Left renal cortex interstitium (tissue), 4 donors: ENCODE results near the gene NME7. TPM values are rescaled to one million over a fixed set of nuclear protein-coding genes. Genes with fewer than 3 reads are reported as not detected.
A peak's percentile ranks its signal among the peaks of the same experiment; 100 is the strongest.
"Not testable (repeated sequence)": the region's sequence is repeated elsewhere in the genome, so short reads cannot be mapped to it uniquely, and the experiment has no call there.

Experiments used
- DNase-seq, 4 donors: peaks; one replicate each; pipeline ENCODE4 v3.0.0-alpha.2; 2013; ENCODE audit warnings: low read depth in 4 of 4, low spot score in 2 of 4, missing footprints in 1 of 4
- polyA plus RNA-seq, 4 donors: library from polyadenylated mRNA; unstranded; fragments of 120-200 nt; gene quantifications; one replicate each; pipeline ENCODE4 v1.2.1, GENCODE V29; 2013; ENCODE audit not compliant: insufficient read length in 4 of 4

The NME7 gene
- polyA plus RNA-seq, 4 donors, result 91.8 to 152 (median 126) TPM

- no peak for DNase-seq
Measured at GRCh38 chr1:169240449-169241232, 127.0 kb downstream of the NME7 start.

- DNase-seq, result no peak
Measured at GRCh38 chr1:169236880-169237279, 130.7 kb downstream of the NME7 start.

- no peak for DNase-seq
Measured at GRCh38 chr1:169236143-169236542, 131.5 kb downstream of the NME7 start.

- DNase-seq, result no peak
Measured at GRCh38 chr1:169235568-169235967, 132.0 kb downstream of the NME7 start.

GRCh38 chr1:169234780-169235179 lies 132.8 kb downstream of the NME7 start:
- no peak for DNase-seq

GRCh38 chr1:169217636-169218035 lies 150.0 kb downstream of the NME7 start:
- no peak for DNase-seq

- DNase-seq, result no peak
Measured at GRCh38 chr1:169214598-169214997, 153.0 kb downstream of the NME7 start.

- DNase-seq, result no peak
Measured at GRCh38 chr1:169212088-169212487, 155.5 kb downstream of the NME7 start.

- peak in 1 of 4 donors; percentile 7 for DNase-seq
Measured at GRCh38 chr1:169207797-169208520, 159.6 kb downstream of the NME7 start.

- no peak for DNase-seq
Measured at GRCh38 chr1:169204157-169204556, 163.4 kb downstream of the NME7 start.

GRCh38 chr1:169202791-169203665 lies 164.6 kb downstream of the NME7 start:
- no peak for DNase-seq

- DNase-seq, result no peak
Measured at GRCh38 chr1:169201084-169201619, 166.4 kb downstream of the NME7 start.

GRCh38 chr1:169200319-169200718 lies 167.3 kb downstream of the NME7 start:
- DNase-seq, result no peak

GRCh38 chr1:169196581-169196980 lies 171.0 kb downstream of the NME7 start:
- no peak for DNase-seq

- DNase-seq, result no peak
Measured at GRCh38 chr1:169196161-169196560, 171.4 kb downstream of the NME7 start.

GRCh38 chr1:169193191-169193850 lies 174.3 kb downstream of the NME7 start:
- DNase-seq, result no peak

GRCh38 chr1:169186106-169186505 lies 181.5 kb downstream of the NME7 start:
- no peak for DNase-seq

GRCh38 chr1:169184812-169185211 lies 182.8 kb downstream of the NME7 start:
- no peak for DNase-seq

GRCh38 chr1:169180174-169180573 lies 187.4 kb downstream of the NME7 start:
- DNase-seq, result no peak

GRCh38 chr1:169179431-169179830 lies 188.2 kb downstream of the NME7 start:
- DNase-seq, result not testable (repeated sequence)
